GM04504 (cell line): Measurements from ENCODE around the gene SYCE3.

ENCODE experiments used
- DNase-seq: peaks from one replicate; pipeline ENCODE4 v3.0.0-alpha.2; 2012; ENCODE audit warnings: low read depth

The SYCE3 gene

GRCh38 chr22:50576070-50576469 lies 13.4 kb upstream of the SYCE3 start:
- no peak for DNase-seq

GRCh38 chr22:50575426-50575941 lies 12.8 kb upstream of the SYCE3 start:
- no peak for DNase-seq

GRCh38 chr22:50574383-50574755 lies 11.7 kb upstream of the SYCE3 start:
- DNase-seq = no peak

- no peak for DNase-seq
These were observed 11.0 kb upstream of the SYCE3 start for GRCh38 chr22:50573491-50574382.

GRCh38 chr22:50572965-50573364 lies 10.2 kb upstream of the SYCE3 start:
- no peak for DNase-seq

- DNase-seq = no peak
These were observed 8.8 kb upstream of the SYCE3 start for GRCh38 chr22:50571264-50572175.

- no peak for DNase-seq
These were observed 8.1 kb upstream of the SYCE3 start for GRCh38 chr22:50570861-50571260.

- no peak for DNase-seq
These were observed 7.3 kb upstream of the SYCE3 start for GRCh38 chr22:50569896-50570535.

GRCh38 chr22:50569041-50569459 lies 6.3 kb upstream of the SYCE3 start:
- no peak for DNase-seq

GRCh38 chr22:50568626-50569025 lies 5.9 kb upstream of the SYCE3 start:
- DNase-seq = no peak

- no peak for DNase-seq
These were observed 5.1 kb upstream of the SYCE3 start for GRCh38 chr22:50567721-50568252.

GRCh38 chr22:50564289-50564688 lies 1.6 kb upstream of the SYCE3 start:
- no peak for DNase-seq

GRCh38 chr22:50563413-50564160 lies 868 bp upstream of the SYCE3 start:
- no peak for DNase-seq

GRCh38 chr22:50561401-50562358 lies 1.0 kb downstream of the SYCE3 start:
- no peak for DNase-seq

GRCh38 chr22:50560034-50560433 lies 2.7 kb downstream of the SYCE3 start:
- no peak for DNase-seq

- no peak for DNase-seq
These were observed 6.0 kb downstream of the SYCE3 start for GRCh38 chr22:50556703-50557102.

GRCh38 chr22:50553310-50553709 lies 9.4 kb downstream of the SYCE3 start:
- no peak for DNase-seq

GRCh38 chr22:50551160-50551752 lies 11.5 kb downstream of the SYCE3 start:
- DNase-seq = no peak

- DNase-seq = no peak
These were observed 12.3 kb downstream of the SYCE3 start for GRCh38 chr22:50550395-50550794.
